HCEC 1CT (cell line): Measurements from ENCODE around the gene E2F3.

Experiments
- DNase-seq: peaks from one replicate; pipeline ENCODE4 v3.0.0-alpha.2; 2017

E2F3 gene

DNA sequence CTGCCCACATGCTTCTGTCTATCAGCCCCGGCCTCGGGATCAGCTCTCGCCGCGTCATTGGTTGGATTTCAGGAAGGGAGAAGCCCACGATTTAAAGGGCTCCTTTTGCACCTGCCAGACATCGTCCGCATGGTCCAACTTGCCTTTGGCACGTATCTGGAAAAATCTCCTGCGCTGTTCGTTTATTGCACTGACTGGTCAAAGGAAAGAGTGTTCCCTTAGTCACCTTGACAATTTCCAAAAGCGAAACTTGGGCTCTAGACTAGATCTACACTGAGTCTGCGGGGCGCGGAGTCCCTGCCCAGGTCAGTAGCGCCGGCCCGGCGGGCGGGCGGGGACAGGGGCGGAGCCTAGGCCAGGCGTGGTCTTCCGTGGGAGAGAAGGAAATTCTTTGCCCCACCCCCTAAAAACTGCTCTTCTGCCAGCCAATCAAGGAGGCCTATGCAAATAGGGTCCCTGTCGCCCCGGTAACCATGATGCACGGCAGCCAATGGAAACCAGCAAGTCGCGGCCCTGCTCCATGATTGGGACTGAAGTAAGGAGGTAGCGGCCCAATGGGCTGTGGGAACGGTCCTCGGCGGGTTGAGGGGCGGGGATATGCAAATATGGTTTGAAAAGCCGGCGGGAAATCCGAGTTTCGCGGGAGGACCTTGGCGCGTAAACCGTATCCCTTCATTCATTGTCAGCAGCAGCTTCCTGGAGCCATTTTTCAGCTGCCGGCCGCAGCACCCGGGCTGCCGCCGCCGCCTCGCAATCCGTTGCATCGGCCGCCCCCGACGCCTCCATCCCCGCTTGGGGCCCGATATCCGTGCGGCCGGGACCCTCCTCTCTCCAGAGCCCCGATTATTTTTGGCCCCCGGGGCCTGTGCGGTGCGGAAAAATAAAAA is at the start of gene E2F3:
Gene E2F3 (plus strand): TSS at position 675 of the 887 bp plus-strand sequence. CDS start 354 bp downstream, outside the sequence.
- DNase-seq, result peak; percentile 100

DNA sequence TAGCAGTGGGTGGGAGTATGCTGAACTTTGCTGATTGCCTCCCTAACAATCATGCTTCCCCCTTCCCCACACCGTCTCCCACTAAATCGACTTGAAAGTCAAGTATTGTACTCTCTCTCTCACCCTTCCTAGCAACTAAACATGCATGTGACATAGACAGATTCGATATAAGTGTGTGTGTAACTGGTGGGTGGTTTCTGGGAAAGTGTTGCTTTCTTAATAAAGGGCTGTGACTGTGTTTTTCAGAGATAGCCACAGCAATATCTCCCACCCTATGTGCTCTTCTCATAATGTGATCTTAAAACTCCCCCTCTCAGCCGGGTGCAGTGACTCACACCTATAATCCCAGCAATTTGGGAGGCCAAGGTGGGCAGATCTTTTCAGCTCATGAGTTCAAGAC is 49.3 kb upstream of the E2F3 start:
- DNase-seq, result no peak

DNA sequence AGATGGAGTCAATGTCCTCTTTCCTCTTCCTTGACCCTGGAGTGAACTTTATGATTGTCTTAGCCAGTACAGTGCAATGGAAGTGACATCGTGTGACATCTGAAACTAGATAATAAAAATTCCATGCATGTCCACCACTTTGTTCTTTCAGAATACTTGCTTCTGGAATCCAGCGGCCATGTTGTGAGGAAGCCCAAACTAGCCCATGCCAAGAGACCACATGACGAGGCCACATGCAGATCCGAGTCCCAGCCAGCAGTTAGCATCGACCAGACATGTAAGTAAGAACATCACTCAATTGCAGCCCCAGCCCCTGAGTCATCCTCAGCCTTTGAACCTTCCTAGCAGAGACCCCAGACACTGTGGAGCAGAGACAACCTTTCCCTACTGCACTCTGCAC is 48.5 kb upstream of the E2F3 start:
- no peak for DNase-seq

DNA sequence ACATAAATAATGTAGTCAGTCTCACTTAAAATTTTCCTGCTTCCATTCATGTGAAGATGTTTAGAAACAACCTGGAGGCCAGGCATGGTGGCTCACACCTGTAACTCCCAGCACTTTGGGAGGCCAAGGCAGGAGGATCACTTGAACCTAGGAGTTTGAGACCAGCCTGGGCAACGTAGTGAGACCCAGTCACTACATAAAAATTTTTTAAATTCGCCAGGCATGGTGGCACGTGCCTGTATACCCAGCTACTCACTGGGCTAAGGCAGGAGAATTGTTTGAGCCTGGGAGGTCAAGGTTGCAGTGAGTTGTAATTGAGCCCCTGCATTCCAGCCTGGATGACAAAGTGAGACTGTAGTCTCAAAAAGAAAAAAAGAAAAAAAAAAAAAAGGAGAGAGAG is 47.3 kb upstream of the E2F3 start:
- DNase-seq, result no peak

DNA sequence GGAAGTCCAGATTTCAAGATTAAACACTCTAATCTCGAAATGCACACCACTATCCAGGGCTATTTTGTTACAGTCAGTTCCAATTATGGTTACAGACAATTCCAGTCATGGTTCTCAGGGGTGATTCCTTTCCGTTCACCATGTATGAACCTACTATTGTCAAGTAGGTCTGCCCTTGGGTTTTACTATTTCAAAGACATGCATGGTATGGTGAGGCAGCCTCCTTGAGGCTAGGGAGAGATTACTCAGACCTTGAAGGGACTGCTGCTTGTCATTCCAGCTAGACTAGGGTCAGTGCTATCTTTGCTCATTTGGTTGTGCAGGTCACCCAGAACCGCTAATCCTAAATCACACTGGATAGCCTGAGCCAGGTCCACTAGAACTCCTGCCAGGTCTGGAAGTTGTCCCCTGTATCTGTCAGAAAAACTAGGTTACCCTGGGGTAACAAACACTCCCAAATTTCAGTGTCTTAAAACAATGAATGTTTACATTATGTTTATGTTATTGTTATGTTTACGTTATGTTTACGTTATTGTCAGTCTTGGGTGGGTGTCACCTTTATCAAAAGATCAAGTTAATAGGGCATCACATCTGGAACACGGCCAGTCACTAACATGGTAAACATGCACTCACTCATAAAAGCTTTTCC is 41.1 kb upstream of the E2F3 start:
- DNase-seq, result no peak

DNA sequence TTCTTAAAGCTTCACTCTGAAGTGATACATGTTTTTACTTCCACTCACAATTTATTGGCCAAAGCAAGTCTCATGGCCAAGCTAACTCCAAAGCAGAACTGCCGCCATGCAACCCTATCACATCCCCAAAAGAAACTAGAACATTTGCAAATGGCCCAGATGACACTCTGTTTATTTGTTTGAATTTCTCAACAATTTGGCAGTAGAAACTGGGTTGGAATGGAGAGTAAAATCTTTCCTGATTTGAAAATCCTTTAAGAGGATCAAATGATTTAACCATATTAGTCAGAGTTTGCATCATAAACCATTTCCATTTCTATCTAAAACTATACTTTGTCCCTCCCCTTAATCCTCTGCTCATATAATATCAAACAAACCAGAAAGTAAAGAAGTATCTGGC is 39.1 kb upstream of the E2F3 start:
- peak; percentile 55 for DNase-seq

DNA sequence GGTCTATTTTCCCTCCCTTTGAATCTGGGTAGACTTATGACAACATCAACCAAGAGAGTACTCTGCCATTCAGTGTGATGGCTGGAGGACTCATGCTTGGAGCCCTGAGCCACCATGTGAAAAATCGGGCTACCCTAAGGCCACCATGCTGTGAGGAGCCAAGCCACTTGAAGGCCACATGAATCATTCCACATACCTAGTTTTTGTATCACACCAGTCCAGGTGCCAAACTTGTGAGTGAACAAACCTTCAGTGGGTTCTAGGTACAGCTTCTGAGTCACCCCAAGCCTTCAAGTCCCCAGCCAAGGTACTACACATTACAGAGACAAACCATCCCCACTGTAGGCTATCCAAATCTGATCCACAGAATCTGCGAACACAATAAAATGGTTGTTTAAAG is 37.4 kb upstream of the E2F3 start:
- DNase-seq, result no peak

DNA sequence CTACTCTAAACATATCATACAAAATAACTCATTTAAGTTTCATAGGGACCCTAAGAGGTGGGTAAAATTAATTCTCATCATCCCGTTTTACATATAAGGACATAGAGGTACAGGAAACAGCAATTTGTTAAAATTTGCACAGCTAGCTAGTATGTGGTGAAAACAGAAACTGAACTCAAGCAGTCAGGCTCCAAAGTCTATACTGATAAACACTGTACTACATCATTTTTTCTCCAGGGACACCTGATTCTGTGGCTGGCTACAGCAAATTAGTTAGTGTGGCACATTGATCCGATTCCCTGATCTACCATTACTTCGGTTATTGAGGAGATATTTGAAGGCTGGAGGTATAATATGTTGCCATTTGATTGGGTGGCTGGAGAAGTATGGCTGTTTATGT is 36.2 kb upstream of the E2F3 start:
- DNase-seq, result no peak

DNA sequence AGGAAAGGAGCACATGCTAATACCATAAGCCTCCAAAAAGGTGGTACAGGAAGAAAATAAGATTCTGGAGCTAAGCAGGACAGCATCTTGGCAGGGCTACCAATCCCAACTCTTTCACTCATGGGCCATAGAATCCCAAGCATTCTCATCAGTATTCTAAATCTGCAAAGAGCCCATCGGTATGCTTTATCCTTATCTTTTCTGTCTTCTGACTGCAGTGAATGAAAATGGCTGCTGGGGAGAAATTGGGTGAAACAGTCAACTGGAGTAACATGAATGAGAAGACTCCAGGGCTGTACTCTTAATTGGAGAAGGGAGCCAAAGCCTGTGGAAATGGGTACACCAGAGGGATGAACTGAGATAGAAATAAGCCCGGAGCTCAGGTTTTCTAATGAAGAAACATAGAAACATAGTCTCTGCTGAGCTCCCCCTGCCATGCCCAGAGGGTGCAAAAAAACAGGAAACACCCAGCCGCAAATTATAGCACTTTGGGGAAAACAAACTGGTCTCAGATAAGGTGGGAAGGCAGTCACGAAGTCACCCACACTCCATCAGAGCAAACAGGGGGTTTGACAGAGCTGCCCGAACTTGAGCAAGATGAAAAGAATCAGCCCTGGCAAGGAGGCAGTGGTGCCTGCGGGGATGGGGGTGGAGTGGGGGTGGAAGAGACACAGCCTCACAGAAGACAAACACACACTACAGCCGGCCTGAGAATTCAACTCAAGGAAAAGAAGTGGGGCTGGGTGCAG is 35.4 kb upstream of the E2F3 start:
- DNase-seq, result no peak

DNA sequence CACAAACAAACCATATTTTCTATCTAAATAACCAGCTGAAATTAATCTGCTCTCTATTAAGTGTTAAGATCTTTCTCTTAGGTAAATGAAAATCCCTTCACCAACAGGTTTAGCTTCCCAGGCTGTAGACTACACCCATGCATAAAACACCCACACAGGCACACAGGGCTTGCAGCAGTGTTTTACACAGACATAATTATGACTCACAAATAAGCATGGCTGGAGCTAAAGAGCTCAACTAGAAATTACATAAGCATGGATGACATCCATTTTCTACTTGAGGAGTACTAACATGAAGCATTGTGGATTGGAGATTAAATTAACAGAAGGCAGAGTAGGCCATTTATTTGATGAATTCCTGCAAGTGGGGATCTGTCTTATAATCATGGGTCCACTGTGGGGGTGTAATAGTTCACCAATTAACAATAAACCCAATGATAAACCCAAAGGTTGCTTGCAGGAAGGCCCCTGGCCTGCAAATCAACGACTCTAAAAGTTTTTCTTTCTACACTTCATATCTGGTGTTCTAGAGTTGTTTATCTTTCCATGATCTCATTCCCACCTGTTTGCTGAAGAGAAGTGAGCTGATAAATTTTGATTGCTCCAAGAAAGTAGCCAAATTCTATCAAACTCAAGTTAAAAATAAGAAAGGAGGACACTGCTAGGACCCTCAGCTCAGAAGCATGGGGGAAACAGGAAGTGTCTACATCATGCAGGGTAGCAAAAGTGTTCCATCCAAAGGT is 33.8 kb upstream of the E2F3 start:
- DNase-seq, result peak; percentile 54

DNA sequence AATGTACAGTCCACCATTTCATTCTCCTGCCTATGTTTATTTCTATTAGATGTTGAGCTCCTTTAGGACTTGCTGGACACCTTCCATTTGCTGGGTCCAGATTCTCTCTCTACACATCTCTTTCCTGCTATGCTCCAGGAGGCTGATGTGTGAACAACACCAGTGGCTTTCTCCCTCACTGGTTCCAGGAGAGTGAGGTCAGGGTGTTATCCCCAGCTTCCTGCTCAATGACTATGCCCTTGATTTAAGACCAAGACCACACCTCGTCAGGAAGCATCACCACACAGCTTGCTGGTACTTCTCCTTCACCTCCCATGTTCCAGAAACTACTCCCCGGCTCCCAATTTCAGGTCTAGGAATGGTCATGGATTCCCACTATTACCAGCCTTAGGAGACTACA is 31.3 kb upstream of the E2F3 start:
- no peak for DNase-seq

DNA sequence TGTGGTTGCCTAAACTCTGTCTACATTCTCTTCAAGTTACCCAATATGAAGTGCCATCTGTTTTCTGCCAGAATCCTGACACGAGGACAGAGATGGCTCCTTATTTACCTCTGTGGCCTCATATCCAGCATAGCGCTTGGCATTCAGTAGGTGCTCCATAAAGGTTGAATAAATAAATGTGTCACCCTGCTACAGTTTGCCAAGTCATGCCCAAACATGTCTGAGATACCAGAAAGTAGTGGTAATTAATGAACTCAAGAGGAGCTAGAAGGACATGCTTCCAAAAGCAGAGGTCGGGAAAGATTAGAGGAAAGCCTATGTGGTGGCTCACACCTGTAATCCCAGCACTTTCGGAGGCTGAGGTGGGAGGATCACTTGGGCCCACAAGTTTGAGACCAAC is 30.9 kb upstream of the E2F3 start:
- no peak for DNase-seq

DNA sequence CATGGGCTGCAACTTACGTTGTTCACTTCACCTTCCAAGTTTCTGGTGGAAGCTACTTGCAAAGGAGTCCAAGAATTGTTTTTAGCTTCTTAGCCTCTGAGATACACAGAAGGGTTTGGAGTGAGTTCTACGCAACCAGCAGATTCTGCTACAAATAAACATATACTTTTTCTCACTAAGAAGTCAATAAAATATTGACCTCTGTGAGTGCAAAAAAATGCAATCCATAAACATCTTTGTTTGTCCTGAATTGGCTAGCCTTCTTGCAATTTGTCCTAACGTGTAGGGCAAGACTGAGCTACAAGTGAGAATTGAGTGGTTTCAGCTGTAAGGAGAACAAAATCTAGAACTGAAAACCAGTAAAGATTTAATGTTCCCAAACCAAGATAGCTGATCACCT is 26.2 kb upstream of the E2F3 start:
- DNase-seq, result no peak

DNA sequence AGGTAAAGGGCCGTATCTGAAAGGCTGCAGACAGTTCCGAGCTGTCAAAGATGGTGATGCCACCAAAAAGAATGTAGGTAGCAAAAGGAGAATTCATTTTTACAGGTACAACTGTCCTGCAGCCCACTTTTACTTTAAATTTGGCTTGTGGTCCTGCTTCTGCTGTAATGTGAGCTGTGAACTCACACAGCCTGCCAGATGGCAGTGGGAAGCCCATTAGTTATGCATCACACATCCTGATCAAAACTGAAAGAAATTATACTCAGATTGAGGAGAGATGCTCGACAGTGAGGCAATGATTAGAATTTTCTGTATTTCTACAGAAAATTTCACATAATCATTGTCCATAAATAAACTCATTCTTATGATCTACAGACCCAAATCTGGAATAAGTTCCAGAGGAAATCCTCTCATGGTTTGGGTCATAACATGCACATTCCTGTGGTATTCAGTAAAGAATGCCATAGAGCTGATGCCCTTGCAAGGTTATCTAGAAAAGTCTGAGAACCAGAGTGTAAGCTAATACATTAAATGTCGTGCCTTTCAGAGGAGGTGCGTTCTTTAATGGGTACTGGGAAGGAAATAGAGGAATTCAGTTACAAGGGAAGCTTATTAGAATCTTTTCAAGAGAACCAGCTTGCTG is 23.9 kb upstream of the E2F3 start:
- DNase-seq, result peak; percentile 89

DNA sequence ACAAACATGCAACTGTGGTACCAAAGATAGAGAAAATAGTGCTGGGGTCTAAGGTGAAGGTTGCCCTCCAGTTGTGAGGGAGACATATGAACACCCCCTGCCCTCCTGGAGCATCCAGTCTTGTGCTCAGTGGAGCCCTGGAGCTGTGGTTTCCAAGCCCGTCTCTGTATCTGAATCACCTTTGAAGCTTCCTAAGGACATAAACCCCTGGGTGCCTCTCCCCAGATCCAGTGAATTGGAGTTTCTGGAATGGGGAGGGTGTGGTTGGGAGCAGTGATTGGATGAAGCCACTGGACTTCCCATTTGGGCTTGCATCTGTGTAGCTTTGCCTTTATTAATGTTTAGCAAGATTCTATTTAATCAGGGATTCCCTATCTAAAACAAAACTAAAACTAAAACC is 22.4 kb upstream of the E2F3 start:
- peak; percentile 76 for DNase-seq

DNA sequence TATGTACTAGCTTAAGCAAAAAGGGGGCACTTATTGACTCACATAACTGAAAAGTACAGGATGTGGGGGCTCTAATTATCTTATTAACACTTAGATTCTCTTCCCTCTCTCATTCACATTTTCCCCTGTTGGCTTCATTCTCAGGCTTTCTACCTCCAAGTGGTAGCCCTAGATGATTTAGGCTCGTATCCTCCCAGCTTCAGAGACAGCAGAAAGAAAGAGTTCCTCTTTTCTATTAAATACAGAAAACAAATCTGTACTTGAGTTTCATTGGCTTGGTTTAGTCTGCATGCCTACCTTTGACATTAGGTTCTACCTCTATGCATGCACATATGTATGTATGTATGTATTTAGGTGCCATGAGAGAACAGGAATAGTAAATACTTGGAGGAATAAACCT is 15.5 kb upstream of the E2F3 start:
- DNase-seq, result no peak

DNA sequence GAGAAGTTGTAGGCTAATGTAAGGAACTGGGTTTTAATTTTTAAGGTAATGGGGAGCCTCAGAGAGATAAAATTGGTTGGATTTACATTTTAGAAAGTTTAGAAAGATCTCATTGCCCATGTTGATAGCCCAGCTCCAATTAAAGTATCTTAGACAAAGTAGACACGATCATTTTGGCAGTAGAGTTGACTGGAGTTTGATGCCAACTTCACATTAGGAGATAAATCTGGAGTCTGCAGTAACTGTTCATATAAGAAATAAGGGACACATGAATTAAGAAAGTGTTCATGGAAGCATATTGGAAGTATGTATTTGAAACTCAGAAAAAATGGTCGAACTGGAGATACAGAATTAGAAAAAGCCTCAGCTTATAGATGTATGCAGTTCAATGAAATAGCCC is 12.6 kb upstream of the E2F3 start:
- DNase-seq, result no peak

DNA sequence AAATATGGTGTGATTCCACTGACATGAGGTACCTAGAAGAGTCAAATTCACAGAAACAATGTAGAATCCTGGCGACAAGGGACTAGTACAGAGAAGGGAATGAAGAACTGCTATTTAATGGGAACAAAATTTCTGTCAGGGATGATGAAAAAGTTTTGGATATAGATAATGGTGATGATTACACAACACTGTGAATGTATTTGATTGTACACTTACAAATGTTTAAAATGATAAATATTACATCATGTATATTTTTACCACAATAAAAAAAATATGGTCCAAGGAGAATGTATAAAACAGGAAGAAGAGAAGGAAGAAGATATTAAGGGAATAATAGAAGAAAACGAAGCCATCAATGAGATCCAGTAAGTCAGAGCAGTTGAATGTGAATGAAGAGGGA is 8.4 kb upstream of the E2F3 start:
- no peak for DNase-seq

DNA sequence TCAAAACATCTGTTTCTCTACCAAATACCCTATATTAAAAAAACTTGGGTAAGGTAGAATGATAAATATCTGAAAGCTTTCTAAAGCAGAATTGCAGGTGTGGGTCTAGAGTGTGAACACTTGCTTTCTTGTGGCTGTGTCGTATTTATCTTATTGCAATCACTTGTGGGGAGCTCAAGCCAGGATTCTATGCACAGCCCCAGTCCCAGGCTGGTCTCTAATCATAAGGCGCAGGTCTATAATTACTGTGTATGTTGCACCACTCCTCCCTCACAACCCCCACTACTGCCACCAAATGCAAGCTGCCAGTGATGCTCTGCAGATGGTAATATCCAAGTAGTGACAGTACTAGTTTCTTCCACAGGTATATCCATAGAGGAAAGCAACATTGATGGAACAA is 2.2 kb upstream of the E2F3 start:
- DNase-seq, result no peak

DNA sequence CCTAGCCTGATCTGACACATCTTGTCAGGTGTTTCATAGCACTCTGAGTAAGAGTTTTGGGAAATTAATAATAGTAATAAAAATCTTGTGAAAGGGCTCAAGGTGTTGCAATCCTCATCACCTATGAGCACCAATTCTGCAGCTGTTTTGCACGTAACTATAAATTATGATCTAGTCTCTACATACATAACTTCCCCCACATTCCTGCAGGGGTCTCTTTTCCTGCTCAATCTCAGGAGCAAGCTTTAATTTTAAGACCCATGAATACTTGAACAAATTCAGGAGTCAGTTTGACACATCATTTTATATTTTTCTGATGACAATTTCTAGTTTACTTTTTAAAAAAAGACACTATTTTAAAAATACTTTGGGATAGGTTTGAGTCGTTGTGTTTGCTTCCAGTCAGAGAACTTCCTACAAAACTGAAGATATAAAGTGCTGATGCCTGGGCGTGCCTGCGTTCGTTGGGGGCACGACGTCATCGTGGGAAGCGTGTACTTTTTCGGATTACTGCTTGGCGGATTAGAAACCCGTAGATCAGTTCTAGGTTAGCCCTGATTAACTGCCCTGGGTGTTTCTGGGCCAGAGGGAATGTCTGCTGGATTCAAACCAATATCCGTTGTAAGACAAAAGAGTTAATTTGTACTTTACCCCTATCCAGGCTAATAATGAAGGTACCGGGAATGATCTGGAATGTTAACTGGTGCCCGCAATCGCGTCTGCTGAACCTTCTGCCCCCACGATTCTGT is 1.0 kb upstream of the E2F3 start:
- peak; percentile 47 for DNase-seq

DNA sequence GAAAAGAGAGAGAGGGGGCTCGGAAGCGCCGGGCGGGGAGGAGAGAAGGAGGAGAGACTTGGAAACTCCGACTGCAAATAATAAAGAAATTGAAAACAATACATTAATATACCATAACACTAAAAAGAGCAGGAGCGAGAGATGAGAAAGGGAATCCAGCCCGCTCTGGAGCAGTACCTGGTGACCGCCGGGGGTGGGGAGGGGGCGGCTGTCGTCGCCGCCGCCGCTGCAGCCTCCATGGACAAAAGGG is 338 bp downstream of the E2F3 start:
- no peak for DNase-seq
